GM10248 (cell line): ENCODE results near the gene TMEM132C.

Source experiments
- CTCF ChIA-PET: fragments of 300-600 bp; sonication (Branson Sonifier 250); formaldehyde crosslinking; extraction: SDS; loops from one replicate; lab custom pipeline; 2021; ENCODE audit warnings: antibody characterized with exemption; lab: Yijun Ruan, JAX
- POLR2A ChIA-PET: fragments of 350-650 bp; sonication (Branson Sonifier 250); formaldehyde crosslinking; extraction: SDS; loops from one replicate; lab custom pipeline; 2020; ENCODE audit warnings: antibody characterized with exemption; lab: Yijun Ruan, JAX
- DNase-seq: peaks from one replicate; pipeline ENCODE4 v3.0.0; 2012; ENCODE audit errors: extremely low spot score
- TF ChIP-seq, protein P1 (sequence below): IDR thresholded peaks from 2 replicates; pipeline ENCODE4 v1.5.1; 2012; ENCODE audit warnings: mild to moderate bottlenecking, low read depth; ENCODE audit errors: extremely low read depth, missing control alignments, control extremely low read depth

Gene TMEM132C

DNA sequence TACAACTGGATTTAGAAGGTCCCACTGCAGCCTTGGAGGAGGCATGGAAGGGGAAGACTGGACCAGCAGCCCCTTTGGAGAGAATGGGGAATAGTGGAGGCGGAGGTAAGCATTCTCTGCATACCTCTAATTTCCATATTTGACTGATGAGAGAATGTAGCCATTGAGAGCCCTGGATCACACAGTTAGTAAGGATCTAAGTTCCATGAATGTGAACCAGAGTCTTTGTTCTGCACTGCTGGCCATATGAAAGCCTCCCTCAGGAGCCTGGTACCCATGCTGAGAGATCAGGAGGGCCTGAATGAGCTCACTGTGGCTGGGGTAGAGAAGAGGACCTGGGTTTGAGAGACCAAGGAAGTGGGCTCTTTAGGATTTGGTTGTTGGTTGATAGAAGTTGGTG lies 192.1 kb downstream of the TMEM132C start:
- ChIA-PET CTCF (no interaction called here), POLR2A (no interaction called here)
- DNase-seq: no peak
- TF ChIP-seq, protein P1, sequence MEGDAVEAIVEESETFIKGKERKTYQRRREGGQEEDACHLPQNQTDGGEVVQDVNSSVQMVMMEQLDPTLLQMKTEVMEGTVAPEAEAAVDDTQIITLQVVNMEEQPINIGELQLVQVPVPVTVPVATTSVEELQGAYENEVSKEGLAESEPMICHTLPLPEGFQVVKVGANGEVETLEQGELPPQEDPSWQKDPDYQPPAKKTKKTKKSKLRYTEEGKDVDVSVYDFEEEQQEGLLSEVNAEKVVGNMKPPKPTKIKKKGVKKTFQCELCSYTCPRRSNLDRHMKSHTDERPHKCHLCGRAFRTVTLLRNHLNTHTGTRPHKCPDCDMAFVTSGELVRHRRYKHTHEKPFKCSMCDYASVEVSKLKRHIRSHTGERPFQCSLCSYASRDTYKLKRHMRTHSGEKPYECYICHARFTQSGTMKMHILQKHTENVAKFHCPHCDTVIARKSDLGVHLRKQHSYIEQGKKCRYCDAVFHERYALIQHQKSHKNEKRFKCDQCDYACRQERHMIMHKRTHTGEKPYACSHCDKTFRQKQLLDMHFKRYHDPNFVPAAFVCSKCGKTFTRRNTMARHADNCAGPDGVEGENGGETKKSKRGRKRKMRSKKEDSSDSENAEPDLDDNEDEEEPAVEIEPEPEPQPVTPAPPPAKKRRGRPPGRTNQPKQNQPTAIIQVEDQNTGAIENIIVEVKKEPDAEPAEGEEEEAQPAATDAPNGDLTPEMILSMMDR: no peak

DNA sequence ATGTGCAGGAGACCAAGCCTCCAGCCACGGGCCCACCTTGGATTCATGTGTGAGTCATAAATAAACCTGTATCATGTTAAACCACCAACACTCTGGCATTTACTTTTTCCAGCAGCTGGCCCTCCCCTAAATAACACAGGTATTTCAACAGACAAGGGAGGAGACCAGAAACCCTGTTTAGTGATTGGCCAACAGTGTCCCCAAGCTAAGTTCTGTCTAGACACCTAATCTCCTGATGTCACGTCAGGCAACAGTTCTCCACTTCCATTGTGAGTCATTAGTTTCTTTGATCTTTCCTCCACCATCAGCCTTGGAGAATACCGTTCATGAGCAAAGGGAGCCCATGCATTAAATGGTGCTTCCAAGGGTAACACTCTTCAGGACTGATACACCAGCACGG lies 196.9 kb downstream of the TMEM132C start:
- ChIA-PET POLR2A (no interaction called here), CTCF (interaction anchor here (0.6 kb wide), 1 partner anchor 13 kb away, joined by 3 read pairs; no protein-coding TSS in a partner anchor)
- TF ChIP-seq, protein P1: no peak
- no peak for DNase-seq

DNA sequence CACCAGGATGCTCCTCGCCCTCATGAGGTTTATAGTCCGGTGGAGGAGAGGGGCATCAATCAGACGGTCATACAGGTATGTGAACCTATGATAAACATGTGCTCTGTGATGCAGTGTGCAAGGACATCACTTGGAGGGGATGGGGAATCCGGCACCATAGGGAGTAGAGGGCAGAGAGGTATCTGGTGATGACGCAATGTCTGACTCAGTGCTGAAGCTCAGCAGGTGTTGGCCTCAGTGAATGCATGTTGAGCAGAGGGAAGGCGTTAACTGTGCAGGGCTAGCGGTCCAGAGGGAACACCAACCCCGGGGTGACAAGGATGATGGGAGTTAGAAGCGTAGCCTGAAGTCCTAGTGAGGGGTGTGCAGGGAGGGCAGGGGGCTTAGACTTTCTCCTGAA lies 200.9 kb downstream of the TMEM132C start:
- TF ChIP-seq, protein P1: no peak
- DNase-seq: no peak
- ChIA-PET POLR2A (no interaction called here), CTCF (no interaction called here)

DNA sequence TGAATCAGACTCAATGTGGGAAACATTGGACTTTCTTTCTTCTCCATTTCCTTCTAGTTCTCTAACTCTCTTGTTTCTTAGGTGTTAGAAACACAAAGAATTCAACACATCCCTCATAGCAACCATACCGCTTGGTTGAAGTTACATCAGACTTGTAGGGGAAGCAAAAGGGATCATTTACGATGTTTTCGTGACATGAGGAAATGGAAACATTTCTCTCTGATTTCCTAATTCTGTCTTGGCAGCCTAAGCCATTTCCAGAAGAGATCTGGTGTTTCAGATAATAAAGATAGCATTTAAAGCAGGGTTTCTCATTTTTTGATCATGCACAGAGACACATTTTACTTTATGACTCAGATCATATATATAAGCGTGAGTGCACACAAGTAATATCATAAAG lies 202.0 kb downstream of the TMEM132C start:
- no peak for DNase-seq
- POLR2A ChIA-PET: no interaction called here
- TF ChIP-seq, protein P1: no peak
- CTCF ChIA-PET: no interaction called here

DNA sequence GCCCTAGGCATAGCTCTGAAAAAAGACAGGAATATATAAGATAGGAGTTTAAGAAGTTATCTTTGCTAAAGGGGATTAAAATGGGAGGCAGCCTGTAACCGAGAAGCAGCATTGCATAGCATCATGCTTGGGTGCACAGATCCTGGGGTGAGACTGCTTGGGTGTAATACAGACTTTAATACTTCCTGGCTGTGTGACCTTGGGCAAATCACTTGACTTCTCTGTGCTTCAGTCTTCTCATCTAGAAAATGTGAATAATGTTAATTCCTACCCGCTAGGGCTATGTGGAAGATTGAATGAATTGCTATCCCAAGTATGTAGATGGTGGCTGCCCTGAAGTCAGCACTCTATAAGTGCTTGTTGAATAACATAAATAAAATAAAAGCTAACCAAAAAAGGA lies 204.5 kb downstream of the TMEM132C start:
- POLR2A ChIA-PET: no interaction called here
- TF ChIP-seq, protein P1: no peak
- CTCF ChIA-PET: no interaction called here
- DNase-seq: no peak

DNA sequence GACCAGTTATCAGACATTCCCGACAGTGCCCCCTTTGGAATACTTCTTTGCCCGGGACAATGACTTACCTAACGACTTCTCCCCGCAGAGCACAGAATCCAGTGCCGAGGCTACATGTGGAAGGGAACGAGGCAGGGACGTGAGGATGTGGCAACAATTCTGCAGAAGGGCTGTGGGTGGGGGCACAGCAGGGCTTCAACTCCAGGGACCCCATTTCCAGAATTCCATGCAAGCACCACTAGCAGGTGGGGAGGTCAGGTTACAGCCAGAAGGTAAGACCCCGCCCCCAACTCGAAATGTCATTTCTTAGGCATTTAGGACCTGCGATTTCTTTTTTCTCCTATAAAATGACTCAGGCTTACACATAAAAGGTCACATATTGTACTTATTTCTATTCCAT lies 207.9 kb downstream of the TMEM132C start:
- CTCF ChIA-PET: no interaction called here
- POLR2A ChIA-PET: no interaction called here
- no peak for DNase-seq
- TF ChIP-seq, protein P1: no peak

DNA sequence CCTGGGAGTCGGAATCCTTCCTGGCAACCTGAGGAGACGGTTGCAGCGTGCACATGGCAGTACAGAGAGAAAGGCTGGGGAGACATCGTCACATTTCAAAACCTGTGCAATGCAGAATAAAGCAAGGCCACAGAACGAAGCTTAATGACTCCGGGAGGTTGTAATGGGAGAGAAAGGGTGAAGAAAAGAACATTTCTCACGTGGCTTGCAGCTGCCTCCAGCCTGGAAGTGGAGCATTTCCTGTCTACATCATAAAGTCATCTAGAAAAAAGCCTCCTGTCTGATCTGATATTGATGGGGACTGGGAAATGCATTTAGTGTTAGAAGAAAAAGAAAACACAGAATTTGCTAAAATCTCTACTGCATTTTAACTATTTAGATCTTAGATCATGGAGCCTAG lies 209.3 kb downstream of the TMEM132C start:
- ChIA-PET CTCF (interaction anchor here (1.1 kb wide), 1 partner anchor 13 kb away, joined by 3 read pairs; no protein-coding TSS in a partner anchor), POLR2A (no interaction called here)
- TF ChIP-seq, protein P1: no peak
- no peak for DNase-seq
